GM12878 (cell line): ENCODE results near the gene SLCO2B1. TPM values are rescaled to one million over a fixed set of nuclear protein-coding genes. Genes with fewer than 3 reads are reported as not detected.

Source experiments
- ATAC-seq: fragments of 200-7000 bp; cut with Tn5 transposase; 3 replicates; pipeline ENCODE4 v1.9.1; 2020; ENCODE audit warnings: mild to moderate bottlenecking, moderate library complexity
- BruUV-seq: library from RNA; stranded (reverse); fragments of 400-500 nt; replicated peaks from 2 replicates; lab custom pipeline; 2021; lab: Mats Ljungman, UMichigan
- CTCF ChIA-PET: fragments of 300-600 bp; sonication (Branson Sonifier 250); formaldehyde crosslinking; extraction: SDS; loops from one replicate; lab custom pipeline; 2021; ENCODE audit warnings: inconsistent platforms; lab: Yijun Ruan, JAX
- POLR2A ChIA-PET: fragments of 350-600 bp; formaldehyde crosslinking; extraction: SDS; loops from one replicate; lab custom pipeline; 2021; ENCODE audit warnings: inconsistent platforms; lab: Charles Lee
- RAD21 ChIA-PET: fragments of 300-600 bp; sonication (Branson Sonifier 250); formaldehyde crosslinking; loops from one replicate; lab custom pipeline; 2023; ENCODE audit warnings: antibody characterized with exemption; ENCODE audit not compliant: unreplicated experiment; lab: Charles Lee
- SMC1A ChIA-PET: fragments of 300-600 bp; sonication (Branson Sonifier 250); formaldehyde crosslinking; loops from one replicate; lab custom pipeline; 2023; ENCODE audit not compliant: unreplicated experiment, uncharacterized antibody; lab: Charles Lee
- DNase-seq: peaks from one replicate; pipeline ENCODE4 v3.0.0-alpha.2; 2011; ENCODE audit warnings: low read depth, low spot score
- FAIRE-seq: peaks from 3 replicates; lab custom pipeline; 2011; peaks lifted over from hg19 to GRCh38; lab: Jason Lieb, UNC
- H2AFZ ChIP-seq: 2 replicates; pipeline ENCODE4 v1.6.0; 2011; ENCODE audit warnings: low read depth, low read length, control low read depth; ENCODE audit not compliant: control insufficient read depth
- H3K27ac ChIP-seq: 2 replicates; pipeline ENCODE4 v1.5.1; 2011; ENCODE audit warnings: control low read depth; ENCODE audit not compliant: control insufficient read depth, insufficient read depth
- H3K27me3 ChIP-seq, 2 experiments: replicated peaks in 1 of 2; 2 replicates each; pipeline versions ENCODE4 v1.6.0 to v1.6.1; 2011; ENCODE audit warnings: low read length in 1 of 2; ENCODE audit not compliant: control insufficient read depth in 2 of 2, insufficient read depth in 2 of 2
- H3K36me3 ChIP-seq, 2 experiments: 2 replicates each; pipeline ENCODE4 v1.5.1; 2011; ENCODE audit warnings: low read length in 1 of 2; ENCODE audit not compliant: control insufficient read depth in 2 of 2, insufficient read depth in 2 of 2
- H3K4me1 ChIP-seq: 2 replicates; pipeline ENCODE4 v1.6.1; 2011; ENCODE audit warnings: mild to moderate bottlenecking, low read length, moderate library complexity, mixed read lengths; ENCODE audit not compliant: control insufficient read depth, insufficient read depth
- H3K4me2 ChIP-seq: 2 replicates; pipeline ENCODE4 v1.6.0; 2011; ENCODE audit warnings: control low read depth; ENCODE audit not compliant: control insufficient read depth, insufficient read depth
- H3K4me3 ChIP-seq: fragments of 200-600 bp; sonication (generic); 2 replicates; pipeline ENCODE4 v1.5.1; 2016
- H3K79me2 ChIP-seq: 2 replicates; pipeline ENCODE4 v1.6.0; 2011; ENCODE audit warnings: low read length; ENCODE audit not compliant: control insufficient read depth, insufficient read depth
- H3K9ac ChIP-seq: 2 replicates; pipeline ENCODE4 v1.8.0; 2011; ENCODE audit warnings: low read length, control low read depth, mixed read lengths; ENCODE audit not compliant: control insufficient read depth, insufficient read depth
- H3K9me3 ChIP-seq: replicated peaks from 3 replicates; pipeline ENCODE4 v1.5.1; 2011; ENCODE audit warnings: mild to moderate bottlenecking, low read length; ENCODE audit not compliant: control insufficient read depth, insufficient read depth
- H4K20me1 ChIP-seq: 2 replicates; pipeline ENCODE4 v1.6.0; 2011; ENCODE audit not compliant: control insufficient read depth, insufficient read depth
- CREB1 ChIP-seq: IDR thresholded peaks from 2 replicates; pipeline ENCODE4 v1.6.1; 2012; ENCODE audit warnings: low read depth, mild to moderate bottlenecking, inconsistent platforms
- E2F4 ChIP-seq: IDR thresholded peaks from 2 replicates; pipeline ENCODE4 v1.6.1; 2012; ENCODE audit warnings: low read depth, low read length, improper control_type of control experiment
- STAT1 ChIP-seq: fragments of 450-650 bp; conservative IDR thresholded peaks from 2 replicates; pipeline ENCODE4 v1.6.1; 2014; ENCODE audit warnings: antibody characterized with exemption, mild to moderate bottlenecking
- TAF1 ChIP-seq: IDR thresholded peaks from 2 replicates; pipeline ENCODE4 v1.6.1; 2011; ENCODE audit warnings: mild to moderate bottlenecking, low read depth, low read length, borderline replicate concordance
- WGBS: methylation state at CpG from one replicate; pipeline ENCODE4 v1.1.6; 2016; ENCODE audit warnings: low lambda C conversion rate; ENCODE audit not compliant: insufficient replicate concordance, insufficient coverage; ENCODE audit errors: missing lambda C conversion rate; 5-methylcytosine and 5-hydroxymethylcytosine counted together
- in situ Hi-C: fragments of 300-500 bp; cut with MboI; formaldehyde crosslinking; loops from 9 replicates; pipeline ENCODE4 v1.14.3; 2018; ENCODE audit warnings: mixed read lengths
- intact Hi-C: fragments of 100-400 bp; cut with micrococcal nuclease; formaldehyde crosslinking; loops from one replicate; pipeline ENCODE4 v1.14.2; 2022; ENCODE audit not compliant: unreplicated experiment
- polyA plus RNA-seq, 11 experiments: library from polyadenylated mRNA; depleted of rRNA in 4 of 11; unstranded in 6 of 11; stranded (reverse) in 5 of 11; fragments of >200 nt; fragmentation: Nextera tagmentation in 4 of 11; fragmentation: Illumina TruSeq in 1 of 11; extraction: Ambion mirVana in 4 of 11; extraction: Trizol in 1 of 11; gene quantifications; 1 replicate in 1 of 11; 2 replicates in 10 of 11; pipeline versions ENCODE4 v1.2.1 to v1.2.3, GENCODE V29; 2011 to 2016; ENCODE audit warnings: inconsistent platforms in 2 of 11, missing spikeins in 2 of 11, low read depth in 1 of 11
- total RNA-seq, 4 experiments: library from RNA; depleted of rRNA in 3 of 4; stranded (reverse); fragments of >200 nt in 3 of 4; fragmentation: Illumina TruSeq in 1 of 4; extraction: Trizol in 1 of 4; gene quantifications; 2 replicates each; pipeline versions ENCODE4 v1.2.1 to v1.2.3, GENCODE V29; 2013 to 2021
- TF ChIP-seq, protein P1 (sequence below): fragments of 450-650 bp; formaldehyde crosslinking; IDR thresholded peaks from 2 replicates; pipeline ENCODE4 v1.5.0; 2022; ENCODE audit warnings: mild to moderate bottlenecking, missing genetic modification characterization

Gene SLCO2B1
- total and polyA plus RNA-seq, 10 of the 15 experiments (the other 5 are each of a cell fraction or from before 2014, with no cell fraction given) = 0.05 to 3.5 (median 0.93) TPM; not detected in 2

DNA sequence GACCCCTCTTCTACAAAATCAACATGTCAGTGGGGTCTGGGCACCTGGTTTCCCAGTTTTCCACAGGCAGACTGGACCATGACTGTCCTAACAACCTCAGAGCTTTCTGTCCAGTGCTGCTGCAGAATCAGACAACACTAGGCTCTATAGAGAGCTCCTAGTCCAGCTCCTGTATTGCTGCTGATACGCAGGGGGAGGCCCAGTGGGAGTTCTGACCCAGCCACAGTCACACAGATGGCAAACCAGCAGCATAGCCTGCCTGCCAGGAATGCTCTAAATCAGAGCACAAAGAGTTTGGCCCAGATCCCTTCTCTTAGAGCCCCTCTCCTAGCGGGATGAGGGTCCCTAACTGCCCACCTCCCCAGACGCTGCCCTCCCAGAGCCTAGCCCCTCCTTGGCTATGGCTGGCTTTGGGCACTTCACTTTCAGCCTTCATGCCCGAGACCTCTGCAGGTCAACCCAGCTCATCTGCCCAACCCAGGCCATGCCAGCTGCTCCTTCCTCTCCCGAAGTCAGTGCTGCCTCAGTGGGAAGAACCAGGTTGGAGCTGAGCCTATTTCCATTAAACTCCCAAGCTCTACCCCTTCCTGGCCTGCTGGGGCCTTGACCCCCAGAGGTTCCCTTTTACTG, 15.8 kb upstream of the SLCO2B1 start:
- Histone ChIP-seq H3K36me3 (no peaks in the 10 kb centered on the region), H3K9ac (no peak overlapping the region), H3K27ac (no peak overlapping the region), H4K20me1 (no peaks in the 10 kb centered on the region), H3K9me3 (no peaks in the 10 kb centered on the region), H3K27me3 (no peaks in the 10 kb centered on the region; a peak in 1 of 4 replicates), H3K4me2 (no peak overlapping the region), H3K4me1 (0 out of 2 replicates have a peak, but pooled peaks cover under 1% of the 10 kb centered on the region), H3K79me2 (no peaks in the 10 kb centered on the region), H3K4me3 (no peak overlapping the region), H2AFZ (no peak overlapping the region)
- BruUV-seq = no TSS peak
- in situ Hi-C loops (no loop called here), intact Hi-C loops (no loop called here)
- ChIA-PET POLR2A (no interaction called here), SMC1A (interaction anchor here (0.9 kb wide), 1 partner anchor 113 kb away, joined by 3 read pairs; no protein-coding TSS in a partner anchor), RAD21 (no interaction called here), CTCF (interaction anchor here (0.9 to 2.9 kb wide), 3 partner anchors 11 to 104 kb away, joined by 3 to 11 read pairs (median 11); no protein-coding TSS in a partner anchor)
- DNase-seq (no peak), FAIRE-seq (no peak), ATAC-seq (no peak)
- TF ChIP-seq, protein P1, sequence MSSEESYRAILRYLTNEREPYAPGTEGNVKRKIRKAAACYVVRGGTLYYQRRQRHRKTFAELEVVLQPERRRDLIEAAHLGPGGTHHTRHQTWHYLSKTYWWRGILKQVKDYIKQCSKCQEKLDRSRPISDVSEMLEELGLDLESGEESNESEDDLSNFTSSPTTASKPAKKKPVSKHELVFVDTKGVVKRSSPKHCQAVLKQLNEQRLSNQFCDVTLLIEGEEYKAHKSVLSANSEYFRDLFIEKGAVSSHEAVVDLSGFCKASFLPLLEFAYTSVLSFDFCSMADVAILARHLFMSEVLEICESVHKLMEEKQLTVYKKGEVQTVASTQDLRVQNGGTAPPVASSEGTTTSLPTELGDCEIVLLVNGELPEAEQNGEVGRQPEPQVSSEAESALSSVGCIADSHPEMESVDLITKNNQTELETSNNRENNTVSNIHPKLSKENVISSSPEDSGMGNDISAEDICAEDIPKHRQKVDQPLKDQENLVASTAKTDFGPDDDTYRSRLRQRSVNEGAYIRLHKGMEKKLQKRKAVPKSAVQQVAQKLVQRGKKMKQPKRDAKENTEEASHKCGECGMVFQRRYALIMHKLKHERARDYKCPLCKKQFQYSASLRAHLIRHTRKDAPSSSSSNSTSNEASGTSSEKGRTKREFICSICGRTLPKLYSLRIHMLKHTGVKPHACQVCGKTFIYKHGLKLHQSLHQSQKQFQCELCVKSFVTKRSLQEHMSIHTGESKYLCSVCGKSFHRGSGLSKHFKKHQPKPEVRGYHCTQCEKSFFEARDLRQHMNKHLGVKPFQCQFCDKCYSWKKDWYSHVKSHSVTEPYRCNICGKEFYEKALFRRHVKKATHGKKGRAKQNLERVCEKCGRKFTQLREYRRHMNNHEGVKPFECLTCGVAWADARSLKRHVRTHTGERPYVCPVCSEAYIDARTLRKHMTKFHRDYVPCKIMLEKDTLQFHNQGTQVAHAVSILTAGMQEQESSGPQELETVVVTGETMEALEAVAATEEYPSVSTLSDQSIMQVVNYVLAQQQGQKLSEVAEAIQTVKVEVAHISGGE (CRISPR knock-in tag) = no peak
- TF ChIP-seq STAT1 (no peak), TAF1 (no peak), CREB1 (no peak), E2F4 (no peak)
- 5% methylated on average over 5 of the region's 5 CpGs for WGBS
